Measurements from ENCODE around the gene EFCAB12.

EFCAB12 gene

DNA sequence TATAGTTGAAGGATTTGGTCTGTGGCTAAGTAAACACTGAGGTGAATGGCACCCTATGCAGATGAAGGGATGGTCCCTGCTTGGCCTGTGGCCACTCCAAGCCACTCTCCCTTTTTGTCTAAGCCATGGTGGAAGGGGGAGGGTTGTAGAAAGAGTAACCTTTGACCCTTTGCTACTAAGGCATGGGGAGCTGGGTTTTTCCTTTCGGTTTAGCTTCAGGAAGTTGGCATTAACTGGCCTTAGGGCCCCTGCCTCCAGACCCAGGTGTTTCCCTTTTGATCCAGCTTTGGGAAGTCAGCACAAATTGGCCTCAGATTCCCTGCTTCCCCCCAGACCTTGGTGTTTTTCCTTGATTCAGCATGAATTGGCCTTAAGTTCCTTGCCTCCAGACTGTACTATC, 49.5 kb downstream of the EFCAB12 start:
- no peaks in the 10 kb centered on the region for H4K20me1 ChIP-seq (ENCODE audit: insufficient read depth, low read length)
- H3K27ac ChIP-seq (ENCODE audit: low read depth, low read length, poor library complexity, severe bottlenecking), result no peak overlapping the region
- peaks cover 3% of the 10 kb centered on the region; the same call in 1 of the 2 replicates for H3K36me3 ChIP-seq (ENCODE audit: insufficient read depth, low read length)
- peaks cover 3% of the 10 kb centered on the region; the same call in 1 of the 2 replicates for H3K27me3 ChIP-seq (ENCODE audit: insufficient read depth, low read length)
- H3K79me2 ChIP-seq (ENCODE audit: insufficient read depth, low read length), result no peaks in the 10 kb centered on the region
- no peaks in the 10 kb centered on the region for H3K9me2 ChIP-seq (ENCODE audit: low read depth, low read length)
- H3K4me3 ChIP-seq (ENCODE audit: low read depth, low read length, poor library complexity, severe bottlenecking), result no peak overlapping the region
- H3K9me3 ChIP-seq (ENCODE audit: low read length), result peaks cover 26% of the 10 kb centered on the region
- H3F3A ChIP-seq (ENCODE audit: insufficient read depth, low read length), result no peaks in the 10 kb centered on the region
- H2AFZ ChIP-seq (ENCODE audit: low read length), result no peak overlapping the region
- no peak for TF ChIP-seq EZH2 (IDR thresholded peaks at IDR 0.05; ENCODE audit: borderline replicate concordance, low read length)
- TF ChIP-seq, protein P1, sequence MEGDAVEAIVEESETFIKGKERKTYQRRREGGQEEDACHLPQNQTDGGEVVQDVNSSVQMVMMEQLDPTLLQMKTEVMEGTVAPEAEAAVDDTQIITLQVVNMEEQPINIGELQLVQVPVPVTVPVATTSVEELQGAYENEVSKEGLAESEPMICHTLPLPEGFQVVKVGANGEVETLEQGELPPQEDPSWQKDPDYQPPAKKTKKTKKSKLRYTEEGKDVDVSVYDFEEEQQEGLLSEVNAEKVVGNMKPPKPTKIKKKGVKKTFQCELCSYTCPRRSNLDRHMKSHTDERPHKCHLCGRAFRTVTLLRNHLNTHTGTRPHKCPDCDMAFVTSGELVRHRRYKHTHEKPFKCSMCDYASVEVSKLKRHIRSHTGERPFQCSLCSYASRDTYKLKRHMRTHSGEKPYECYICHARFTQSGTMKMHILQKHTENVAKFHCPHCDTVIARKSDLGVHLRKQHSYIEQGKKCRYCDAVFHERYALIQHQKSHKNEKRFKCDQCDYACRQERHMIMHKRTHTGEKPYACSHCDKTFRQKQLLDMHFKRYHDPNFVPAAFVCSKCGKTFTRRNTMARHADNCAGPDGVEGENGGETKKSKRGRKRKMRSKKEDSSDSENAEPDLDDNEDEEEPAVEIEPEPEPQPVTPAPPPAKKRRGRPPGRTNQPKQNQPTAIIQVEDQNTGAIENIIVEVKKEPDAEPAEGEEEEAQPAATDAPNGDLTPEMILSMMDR (IDR thresholded peaks at IDR 0.05; ENCODE audit: low read length), result no peak
- no peak overlapping the region for H3K4me2 ChIP-seq (ENCODE audit: low read length)
- no peak overlapping the region for H3K9ac ChIP-seq (ENCODE audit: low read length)
- H3K4me1 ChIP-seq (ENCODE audit: insufficient read depth, low read length, severe bottlenecking), result no peaks in the 10 kb centered on the region

DNA sequence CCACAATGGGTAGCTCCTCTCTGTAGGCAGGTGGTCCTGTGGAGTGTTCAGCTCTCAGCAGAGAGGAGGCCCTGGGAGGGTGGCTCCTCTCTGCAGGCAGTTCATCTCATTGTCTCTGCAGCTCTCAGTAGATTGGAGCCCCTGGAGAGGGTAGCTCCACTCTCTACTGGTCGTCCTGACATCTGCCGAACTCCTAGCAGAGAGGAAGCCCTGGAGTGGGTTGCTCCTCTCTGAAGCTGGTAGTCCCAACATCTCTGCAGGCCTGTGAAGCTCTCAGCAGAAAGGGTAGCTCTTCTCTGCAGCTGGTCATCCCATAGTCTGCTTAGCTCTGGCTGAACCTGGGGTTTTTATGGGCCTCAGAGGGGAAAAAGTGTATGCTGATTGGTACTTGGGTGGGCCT, 50.8 kb downstream of the EFCAB12 start:
- no peaks in the 10 kb centered on the region for H3K79me2 ChIP-seq (ENCODE audit: insufficient read depth, low read length)
- no peak overlapping the region for H2AFZ ChIP-seq (ENCODE audit: low read length)
- H3K4me2 ChIP-seq (ENCODE audit: low read length), result no peak overlapping the region
- no peak overlapping the region for H3K4me3 ChIP-seq (ENCODE audit: low read depth, low read length, poor library complexity, severe bottlenecking)
- no peaks in the 10 kb centered on the region for H3K4me1 ChIP-seq (ENCODE audit: insufficient read depth, low read length, severe bottlenecking)
- no peaks in the 10 kb centered on the region for H3F3A ChIP-seq (ENCODE audit: insufficient read depth, low read length)
- H3K27ac ChIP-seq (ENCODE audit: low read depth, low read length, poor library complexity, severe bottlenecking), result no peak overlapping the region
- TF ChIP-seq, protein P1 (IDR thresholded peaks at IDR 0.05; ENCODE audit: low read length), result no peak
- TF ChIP-seq EZH2 (IDR thresholded peaks at IDR 0.05; ENCODE audit: borderline replicate concordance, low read length), result no peak
- peaks cover 3% of the 10 kb centered on the region; the same call in 1 of the 2 replicates for H3K36me3 ChIP-seq (ENCODE audit: insufficient read depth, low read length)
- no peaks in the 10 kb centered on the region for H3K9me2 ChIP-seq (ENCODE audit: low read depth, low read length)
- no peak overlapping the region for H3K9ac ChIP-seq (ENCODE audit: low read length)
- no peaks in the 10 kb centered on the region for H4K20me1 ChIP-seq (ENCODE audit: insufficient read depth, low read length)
- H3K9me3 ChIP-seq (ENCODE audit: low read length), result peaks cover 26% of the 10 kb centered on the region
- peaks cover 3% of the 10 kb centered on the region; the same call in 1 of the 2 replicates for H3K27me3 ChIP-seq (ENCODE audit: insufficient read depth, low read length)

DNA sequence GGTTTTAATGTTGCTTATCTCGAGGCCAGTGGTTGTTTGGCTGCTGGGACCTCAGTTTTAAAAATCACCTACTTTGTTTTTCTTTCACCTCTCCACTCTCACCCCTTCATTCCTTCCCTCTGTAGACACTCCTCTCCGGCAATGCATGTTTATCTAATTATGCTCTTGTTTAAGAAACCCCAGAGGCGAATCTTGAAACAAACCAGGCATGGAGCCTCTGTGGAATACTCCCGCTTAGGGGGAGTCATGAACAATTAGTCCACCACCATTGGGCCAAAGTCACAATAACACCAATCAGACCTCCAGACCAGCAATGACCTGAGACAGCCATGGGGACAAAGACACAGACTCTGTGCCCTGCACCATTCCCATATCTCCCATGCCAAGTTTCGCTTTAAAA, 53.3 kb downstream of the EFCAB12 start:
- no peak overlapping the region for H3K9ac ChIP-seq (ENCODE audit: low read length)
- no peak overlapping the region for H3K4me3 ChIP-seq (ENCODE audit: low read depth, low read length, poor library complexity, severe bottlenecking)
- no peaks in the 10 kb centered on the region for H3K4me1 ChIP-seq (ENCODE audit: insufficient read depth, low read length, severe bottlenecking)
- no peak overlapping the region for H2AFZ ChIP-seq (ENCODE audit: low read length)
- H3K36me3 ChIP-seq (ENCODE audit: insufficient read depth, low read length), result peaks cover 2% of the 10 kb centered on the region; the same call in 1 of the 2 replicates
- no peak overlapping the region for H3K4me2 ChIP-seq (ENCODE audit: low read length)
- H3K27me3 ChIP-seq (ENCODE audit: insufficient read depth, low read length), result peaks cover 7% of the 10 kb centered on the region; the same call in 1 of the 2 replicates
- no peaks in the 10 kb centered on the region for H3K79me2 ChIP-seq (ENCODE audit: insufficient read depth, low read length)
- H3F3A ChIP-seq (ENCODE audit: insufficient read depth, low read length), result no peaks in the 10 kb centered on the region
- peaks cover 24% of the 10 kb centered on the region for H3K9me3 ChIP-seq (ENCODE audit: low read length)
- no peak overlapping the region for H3K27ac ChIP-seq (ENCODE audit: low read depth, low read length, poor library complexity, severe bottlenecking)
- H4K20me1 ChIP-seq (ENCODE audit: insufficient read depth, low read length), result no peaks in the 10 kb centered on the region
- no peak for TF ChIP-seq EZH2 (IDR thresholded peaks at IDR 0.05; ENCODE audit: borderline replicate concordance, low read length)
- TF ChIP-seq, protein P1 (IDR thresholded peaks at IDR 0.05; ENCODE audit: low read length), result no peak
- H3K9me2 ChIP-seq (ENCODE audit: low read depth, low read length), result no peaks in the 10 kb centered on the region
